GM12878 (cell line): ENCODE data around the gene TSPYL2.

ENCODE experiments used
- CTCF ChIP-seq, 3 experiments: IDR thresholded peaks in 2 of 3; conservative IDR thresholded peaks in 1 of 3; 2 replicates each; pipeline ENCODE4 v1.5.1; 2011; ENCODE audit warnings: low read depth in 3 of 3, low read length in 3 of 3, mild to moderate bottlenecking in 3 of 3, control low read depth in 2 of 3, moderate library complexity in 2 of 3, inconsistent platforms in 1 of 3, mixed read lengths in 1 of 3; ENCODE audit not compliant: control insufficient read depth in 2 of 3, insufficient read depth in 1 of 3; ENCODE audit errors: extremely low read depth in 1 of 3
- EZH2 ChIP-seq: IDR thresholded peaks from 2 replicates; pipeline ENCODE4 v1.6.1; 2012; ENCODE audit warnings: low read depth, mild to moderate bottlenecking, control low read depth, inconsistent platforms, low read length, borderline replicate concordance; ENCODE audit not compliant: control insufficient read depth
- POLR2A ChIP-seq: IDR thresholded peaks from 2 replicates; pipeline ENCODE4 v1.6.1; 2011; ENCODE audit warnings: low read depth, mild to moderate bottlenecking, low read length

- TF ChIP-seq POLR2A (no peak), CTCF (IDR thresholded peaks at IDR 0.05 in 2 of 3, conservative IDR thresholded peaks at IDR 0.05 in 1 of 3; ENCODE audit: control insufficient read depth in 2 of 3, extremely low read depth in 1 of 3, insufficient read depth in 1 of 3, low read depth in 3 of 3, low read length in 3 of 3) (no peak), EZH2 (no peak)
Measured at GRCh38 chrX:53116101-53116500, 33.9 kb downstream of the TSPYL2 start.
